HG02678 (cell line): Measurements from ENCODE around the gene SYTL4.

Source experiments
- ATAC-seq: cut with Tn5 transposase; IDR thresholded peaks from one replicate; pipeline ENCODE4 v1.9.1; 2021; ENCODE audit warnings: mild to moderate bottlenecking, moderate library complexity; ENCODE audit not compliant: unreplicated experiment

Gene SYTL4

GRCh38 chrX:100649550-100650356 lies 82.2 kb downstream of the SYTL4 start:
- ATAC-seq: no peak

GRCh38 chrX:100648458-100649417 lies 83.2 kb downstream of the SYTL4 start:
- ATAC-seq: no peak

- no peak for ATAC-seq
These were observed 84.2 kb downstream of the SYTL4 start for GRCh38 chrX:100647739-100648138.

GRCh38 chrX:100647095-100647494 lies 84.8 kb downstream of the SYTL4 start:
- no peak for ATAC-seq

GRCh38 chrX:100645106-100645505 lies 86.8 kb downstream of the SYTL4 start:
- no peak for ATAC-seq

- ATAC-seq: no peak
These were observed 87.7 kb downstream of the SYTL4 start, which contains the start of gene SRPX2 for GRCh38 chrX:100643956-100644860. TSS of gene SRPX2 (plus strand) at chrX:100644199. CDS start at chrX:100646323, 2,124 bp downstream.

GRCh38 chrX:100643212-100643611 lies 88.7 kb downstream of the SYTL4 start:
- ATAC-seq: no peak

- no peak for ATAC-seq
These were observed 89.6 kb downstream of the SYTL4 start for GRCh38 chrX:100642290-100642689.

- ATAC-seq: peak; percentile 99
These were observed 95.5 kb downstream of the SYTL4 start, which contains the start of gene TSPAN6 for GRCh38 chrX:100636321-100636991. TSS of gene TSPAN6 (minus strand) at chrX:100636806. CDS start at chrX:100636694, 112 bp downstream.

- no peak for ATAC-seq
These were observed 96.0 kb downstream of the SYTL4 start for GRCh38 chrX:100635989-100636320.

- ATAC-seq: no peak
These were observed 96.9 kb downstream of the SYTL4 start for GRCh38 chrX:100635040-100635439.

GRCh38 chrX:100625985-100626491 lies 105.9 kb downstream of the SYTL4 start:
- peak; percentile 93 for ATAC-seq
